GM19452 (cell line): ENCODE results near the gene SCLY.

Source experiments
- ATAC-seq: cut with Tn5 transposase; IDR thresholded peaks from one replicate; pipeline ENCODE4 v1.9.1; 2021; ENCODE audit not compliant: unreplicated experiment

The SCLY gene

GRCh38 chr2:238137885-238138284 lies 77.1 kb downstream of the SCLY start:
- no peak for ATAC-seq

GRCh38 chr2:238138331-238139195 lies 77.8 kb downstream of the SCLY start, which contains the start of gene KLHL30:
TSS of gene KLHL30 (plus strand) at chr2:238138668. CDS start at chr2:238140755, 2,087 bp downstream.
- ATAC-seq: no peak

- no peak for ATAC-seq
Observed at GRCh38 chr2:238139196-238140039, 78.6 kb downstream of the SCLY start.

- no peak for ATAC-seq
Observed at GRCh38 chr2:238140040-238140439, 79.2 kb downstream of the SCLY start.

- ATAC-seq: no peak
Observed at GRCh38 chr2:238140721-238141540, 80.1 kb downstream of the SCLY start.

GRCh38 chr2:238141541-238142318 lies 80.9 kb downstream of the SCLY start:
- no peak for ATAC-seq

- no peak for ATAC-seq
Observed at GRCh38 chr2:238142382-238143205, 81.8 kb downstream of the SCLY start.

- no peak for ATAC-seq
Observed at GRCh38 chr2:238143239-238143951, 82.6 kb downstream of the SCLY start.

- no peak for ATAC-seq
Observed at GRCh38 chr2:238144262-238144661, 83.5 kb downstream of the SCLY start.

GRCh38 chr2:238145046-238145445 lies 84.2 kb downstream of the SCLY start:
- no peak for ATAC-seq

- no peak for ATAC-seq
Observed at GRCh38 chr2:238145851-238146250, 85.0 kb downstream of the SCLY start.

- no peak for ATAC-seq
Observed at GRCh38 chr2:238146884-238147544, 86.2 kb downstream of the SCLY start.

GRCh38 chr2:238148981-238149380 lies 88.2 kb downstream of the SCLY start:
- ATAC-seq: no peak
